K562 (cell line): ENCODE data around the gene SLC9A1. TPM values are rescaled to one million over a fixed set of nuclear protein-coding genes. Genes with fewer than 3 reads are reported as not detected.

Experiments
- CHCHD3 ChIP-seq: fragments of 250-450 bp; sonication (Bioruptor Pico); IDR thresholded peaks from 2 replicates; pipeline ENCODE4 v2.1.2; 2022; ENCODE audit warnings: mild to moderate bottlenecking
- CREB5 ChIP-seq: fragments of 250-450 bp; sonication (Bioruptor Pico); IDR thresholded peaks from 2 replicates; pipeline ENCODE4 v1.5.0; 2020; ENCODE audit warnings: mild to moderate bottlenecking
- ESRRB ChIP-seq: fragments of 250-450 bp; sonication (Bioruptor Pico); IDR thresholded peaks from 2 replicates; pipeline ENCODE4 v1.5.0; 2020; ENCODE audit warnings: mild to moderate bottlenecking, moderate library complexity, borderline replicate concordance
- GTF3C2 ChIP-seq: IDR thresholded peaks from 3 replicates; pipeline ENCODE4 v1.6.1; 2011; ENCODE audit warnings: borderline replicate concordance, mild to moderate bottlenecking, moderate library complexity; ENCODE audit not compliant: insufficient read length; ENCODE audit errors: extremely low read depth
- HDAC1 ChIP-seq, 2 experiments: fragments of 450-650 bp; IDR thresholded peaks; 2 replicates each; pipeline ENCODE4 v1.6.1; 2016 to 2017; ENCODE audit warnings: inconsistent platforms in 1 of 2, mild to moderate bottlenecking in 1 of 2, moderate library complexity in 1 of 2
- POLR2G ChIP-seq: fragments of 200-400 bp; formaldehyde crosslinking; IDR thresholded peaks from 2 replicates; pipeline ENCODE4 v1.6.1; 2017; ENCODE audit warnings: low read depth, mild to moderate bottlenecking, antibody characterized with exemption, low read length, moderate library complexity
- RBM25 ChIP-seq: fragments of 200-400 bp; formaldehyde crosslinking; IDR thresholded peaks from 2 replicates; pipeline ENCODE4 v1.6.1; 2018; ENCODE audit warnings: low read length, low read depth, moderate library complexity; ENCODE audit not compliant: severe bottlenecking
- TFAP4 ChIP-seq: sonication (generic); formaldehyde crosslinking; IDR thresholded peaks from 2 replicates; pipeline ENCODE4 v1.8.0; 2022; ENCODE audit warnings: missing genetic modification reagents, mild to moderate bottlenecking, moderate library complexity, borderline replicate concordance
- TRIM24 ChIP-seq, 2 experiments: fragments of 450-650 bp; IDR thresholded peaks; 2 replicates each; pipeline ENCODE4 v1.6.1; 2016
- ZNF318 ChIP-seq, 2 experiments: fragments of 450-650 bp; IDR thresholded peaks; 2 replicates each; pipeline ENCODE4 v1.6.1; 2016; ENCODE audit warnings: mild to moderate bottlenecking in 2 of 2, borderline replicate concordance in 1 of 2, low read depth in 1 of 2, moderate library complexity in 1 of 2
- polyA plus RNA-seq, 8 experiments: library from polyadenylated mRNA; depleted of rRNA in 4 of 8; stranded (reverse) in 5 of 8; unstranded in 3 of 8; fragments of >200 nt; fragmentation: Nextera tagmentation in 2 of 8; fragmentation: Illumina TruSeq in 1 of 8; extraction: Ambion mirVana in 2 of 8; extraction: Trizol in 1 of 8; gene quantifications; 2 replicates each; pipeline versions ENCODE4 v1.2.1 to v1.2.3, GENCODE V29; 2011 to 2014; ENCODE audit warnings: inconsistent platforms in 1 of 8, missing spikeins in 1 of 8
- total RNA-seq, 7 experiments: library from RNA; depleted of rRNA in 6 of 7; stranded (reverse); fragments of >200 nt in 6 of 7; fragmentation: Illumina TruSeq in 2 of 7; extraction: Trizol in 2 of 7; gene quantifications; 2 replicates each; pipeline versions ENCODE4 v1.2.1 to v1.2.3, GENCODE V29; 2011 to 2021; ENCODE audit warnings: low replicate concordance in 1 of 7

The SLC9A1 gene
- total and polyA plus RNA-seq, 9 of the 15 experiments (the other 6 are each of a cell fraction or from before 2014, with no cell fraction given) = 0.59 to 14.4 (median 2.0) TPM

GRCh38 chr1:27149084-27149761 lies 5.7 kb downstream of the SLC9A1 start (continued):
- TF ChIP-seq POLR2G (no peak), GTF3C2 (no peak), TRIM24 (IDR thresholded peaks at IDR 0.05) (no peak), CREB5 (CRISPR knock-in tag) (no peak), RBM25 (no peak), TFAP4 (no peak), ESRRB (no peak), HDAC1 (IDR thresholded peaks at IDR 0.05) (no peak), ZNF318 (IDR thresholded peaks at IDR 0.05; ENCODE audit: borderline replicate concordance in 1 of 2, low read depth in 1 of 2) (no peak), CHCHD3 (CRISPR knock-in tag) (no peak)
